ENCODE results near the gene PDP2. TPM values are rescaled to one million over a fixed set of nuclear protein-coding genes. Genes with fewer than 3 reads are reported as not detected.
"Not testable (repeated sequence)": the region's sequence is repeated elsewhere in the genome, so short reads cannot be mapped to it uniquely, and the experiment has no call there.

Gene PDP2
- total RNA-seq, 4 donors from 2014 or later: 4.9 to 36.2 (median 11.5) TPM

- Histone ChIP-seq H3K4me1 (peaks cover 23 to 53% (median 39%) of the 10 kb centered on the region in 4 donors), H3K4me3 (no peak overlapping the region), H3K27ac (peak overlapping the region; percentile 74 to 80 (median 76)), H3K27me3 (no peaks in the 10 kb centered on the region), H3K9me3 (no peaks in the 10 kb centered on the region), H3K36me3 (no peaks in the 10 kb centered on the region)
- no peak for DNase-seq
- 90% methylated on average over 3 of the region's 3 CpGs; no CpG with 5 or more reads in 1 of the 2 donors for WGBS, 2 donors (ENCODE audit: low coverage in 1 of 2)
- intact Hi-C loops (cut with DNase I; ENCODE audit: low total_unique reads): loop anchor here (2.0 kb wide), 1 partner anchor 33 kb away; no protein-coding TSS in a partner anchor
- in situ Hi-C loops (cut with MboI; ENCODE audit: low pct_ligation_motif_present in 1 of 4, low pct_unique_long_range_greater_than_20kb in 1 of 4, low sequenced_read_pairs in 3 of 4): no loop called here
- TF ChIP-seq CTCF (IDR thresholded peaks at IDR 0.05): no peak
- TF ChIP-seq POLR2AphosphoS5 (IDR thresholded peaks at IDR 0.05): no peak
- no peak for TF ChIP-seq POLR2A (IDR thresholded peaks at IDR 0.05)
- no peak for TF ChIP-seq EP300 (IDR thresholded peaks at IDR 0.05; ENCODE audit: low read depth)
These were observed 15.7 kb downstream of the PDP2 start for GRCh38 chr16:66895999-66896398.

GRCh38 chr16:66896682-66897081, 16.4 kb downstream of the PDP2 start:
- TF ChIP-seq EP300 (IDR thresholded peaks at IDR 0.05; ENCODE audit: low read depth): peak; percentile 74
- TF ChIP-seq POLR2AphosphoS5 (IDR thresholded peaks at IDR 0.05): peak in 1 of 3 donors; percentile 15
- H3K9me3 ChIP-seq; H3K4me3 ChIP-seq; intact Hi-C loops (cut with DNase I; ENCODE audit: low total_unique reads); H3K27me3 ChIP-seq; H3K36me3 ChIP-seq; in situ Hi-C loops (cut with MboI; ENCODE audit: low pct_ligation_motif_present in 1 of 4, low pct_unique_long_range_greater_than_20kb in 1 of 4, low sequenced_read_pairs in 3 of 4): not testable (repeated sequence)
- WGBS, 2 donors (ENCODE audit: low coverage in 1 of 2): 63 to 69% methylated on average over 2 to 5 of the region's 5 CpGs
- peak; percentile 57 for DNase-seq
- peak overlapping the region; percentile 75 to 83 (median 80) for H3K27ac ChIP-seq
- H3K4me1 ChIP-seq: peaks cover 30 to 60% (median 46%) of the 10 kb centered on the region in 4 donors

- no peaks in the 10 kb centered on the region for H3K9me3 ChIP-seq
- in situ Hi-C loops (cut with MboI; ENCODE audit: low pct_ligation_motif_present in 1 of 4, low pct_unique_long_range_greater_than_20kb in 1 of 4, low sequenced_read_pairs in 3 of 4) (no loop called here), intact Hi-C loops (cut with DNase I; ENCODE audit: low total_unique reads) (no loop called here)
- H3K4me1 ChIP-seq: peaks cover 30 to 75% (median 50%) of the 10 kb centered on the region in 4 donors
- no peaks in the 10 kb centered on the region for H3K36me3 ChIP-seq
- peak overlapping the region; percentile 75 to 83 (median 82) for H3K27ac ChIP-seq
- no peak for DNase-seq
- no peaks in the 10 kb centered on the region for H3K27me3 ChIP-seq
- no peak overlapping the region for H3K4me3 ChIP-seq
- TF ChIP-seq CTCF (IDR thresholded peaks at IDR 0.05) (no peak), POLR2A (IDR thresholded peaks at IDR 0.05) (no peak), EP300 (IDR thresholded peaks at IDR 0.05; ENCODE audit: low read depth) (no peak), POLR2AphosphoS5 (IDR thresholded peaks at IDR 0.05) (no peak)
- WGBS, 2 donors (ENCODE audit: low coverage in 1 of 2): 71 to 76% methylated on average over 2 to 3 of the region's 3 CpGs
These were observed 17.9 kb downstream of the PDP2 start for GRCh38 chr16:66898207-66898606.

DNA sequence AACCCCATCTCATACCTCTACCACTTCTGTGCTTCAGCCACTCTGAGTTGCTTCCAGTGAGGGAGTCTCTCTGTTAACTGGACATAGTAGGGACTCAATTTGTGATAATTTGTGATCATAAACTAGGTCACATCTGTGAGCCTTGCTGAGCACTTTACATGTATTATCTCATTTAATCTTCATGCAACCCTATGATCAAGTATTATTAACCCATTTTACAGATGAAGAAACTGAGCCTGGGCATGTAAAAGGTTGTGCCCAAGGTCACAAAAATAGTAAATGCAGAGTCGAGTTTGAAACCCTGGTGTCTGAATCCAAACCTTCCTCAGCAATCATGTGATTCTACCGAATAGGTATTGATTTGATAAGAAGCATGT, 18.6 kb downstream of the PDP2 start:
- Histone ChIP-seq H3K36me3 (no peaks in the 10 kb centered on the region), H3K4me3 (no peak overlapping the region), H3K27ac (peak overlapping the region; percentile 75 to 83 (median 82)), H3K27me3 (no peaks in the 10 kb centered on the region), H3K9me3 (no peaks in the 10 kb centered on the region), H3K4me1 (peaks cover 30 to 77% (median 53%) of the 10 kb centered on the region in 4 donors)
- DNase-seq: no peak
- in situ Hi-C loops (cut with MboI; ENCODE audit: low pct_ligation_motif_present in 1 of 4, low pct_unique_long_range_greater_than_20kb in 1 of 4, low sequenced_read_pairs in 3 of 4): no loop called here
- no peak for TF ChIP-seq CTCF (IDR thresholded peaks at IDR 0.05)
- TF ChIP-seq EP300 (IDR thresholded peaks at IDR 0.05; ENCODE audit: low read depth): no peak
- TF ChIP-seq POLR2A (IDR thresholded peaks at IDR 0.05): no peak
- intact Hi-C loops (cut with DNase I; ENCODE audit: low total_unique reads): no loop called here
- 75 to 77% methylated on average over 2 of the region's 2 CpGs for WGBS, 2 donors (ENCODE audit: low coverage in 1 of 2)

All from transverse colon (tissue), 4 donors.